ENCODE results near the gene CBX6. TPM values are rescaled to one million over a fixed set of nuclear protein-coding genes. Genes with fewer than 3 reads are reported as not detected.
"Not testable (repeated sequence)": the region's sequence is repeated elsewhere in the genome, so short reads cannot be mapped to it uniquely, and the experiment has no call there.

CBX6 gene
- polyA plus RNA-seq, 1 donor (not counting 4 experiments of a cell fraction or from before 2014, with no cell fraction given): 4.1 TPM

GRCh38 chr22:38906052-38906451 is 34.0 kb upstream of the CBX6 start:
- dilution Hi-C loops (cut with MboI; ENCODE audit: extremely low pct_ligation_motif_present, low sequenced_read_pairs): no loop called here
- FAIRE-seq (no peak), DNase-seq (ENCODE audit: low read depth, low spot score) (no peak)
- H3K4me2 ChIP-seq (ENCODE audit: control insufficient read depth, extremely low read depth, insufficient read depth, low read depth, low read length): no peak overlapping the region
- TF ChIP-seq CTCF (optimal IDR thresholded peaks at IDR 0.05 in 1 of 3, IDR thresholded peaks at IDR 0.05 in 1 of 3, conservative IDR thresholded peaks at IDR 0.05 in 1 of 3; ENCODE audit: extremely low read depth in 1 of 3, insufficient read depth in 2 of 3, low read length in 3 of 3) (no peak), EZH2 (IDR thresholded peaks at IDR 0.05; ENCODE audit: low read length) (no peak)
- H3K4me3 ChIP-seq (ENCODE audit: control insufficient read depth in 2 of 3, extremely low read depth in 1 of 3, insufficient read depth in 2 of 3, low read depth in 1 of 3, low read length in 3 of 3): no peak overlapping the region
- no peaks in the 10 kb centered on the region for H3K9me3 ChIP-seq (ENCODE audit: control insufficient read depth, low read depth, low read length)
- no peaks in the 10 kb centered on the region for H4K20me1 ChIP-seq (ENCODE audit: control insufficient read depth, extremely low read depth, insufficient read depth, low read length)
- H3K27me3 ChIP-seq (ENCODE audit: control insufficient read depth, extremely low read depth, insufficient read depth, low read length): peaks cover 3% of the 10 kb centered on the region
- no peaks in the 10 kb centered on the region for H3K36me3 ChIP-seq (ENCODE audit: control insufficient read depth in 2 of 2, extremely low read depth in 1 of 2, insufficient read depth in 2 of 2, low read length in 2 of 2)
- no peaks in the 10 kb centered on the region for H3K9me1 ChIP-seq (ENCODE audit: control insufficient read depth, extremely low read depth, insufficient read depth, low read length)
- H3K4me1 ChIP-seq (ENCODE audit: control insufficient read depth, extremely low read depth, insufficient read depth, low read length): no peaks in the 10 kb centered on the region
- no peak overlapping the region for H2AFZ ChIP-seq (ENCODE audit: control insufficient read depth, low read length)
- no peaks in the 10 kb centered on the region for H3K79me2 ChIP-seq (ENCODE audit: control insufficient read depth, insufficient read depth, low read length)
- H3K9ac ChIP-seq (ENCODE audit: control insufficient read depth, extremely low read depth, insufficient read depth, low read length): no peak overlapping the region
- no peak overlapping the region for H3K27ac ChIP-seq (ENCODE audit: control insufficient read depth, insufficient read depth, low read length)

- H3K79me2 ChIP-seq (ENCODE audit: control insufficient read depth, insufficient read depth, low read length); H4K20me1 ChIP-seq (ENCODE audit: control insufficient read depth, extremely low read depth, insufficient read depth, low read length); H3K4me3 ChIP-seq (ENCODE audit: control insufficient read depth in 2 of 3, extremely low read depth in 1 of 3, insufficient read depth in 2 of 3, low read depth in 1 of 3, low read length in 3 of 3); H3K36me3 ChIP-seq (ENCODE audit: control insufficient read depth in 2 of 2, extremely low read depth in 1 of 2, insufficient read depth in 2 of 2, low read length in 2 of 2); FAIRE-seq; H3K9me1 ChIP-seq (ENCODE audit: control insufficient read depth, extremely low read depth, insufficient read depth, low read length); H2AFZ ChIP-seq (ENCODE audit: control insufficient read depth, low read length); H3K9ac ChIP-seq (ENCODE audit: control insufficient read depth, extremely low read depth, insufficient read depth, low read length); H3K27ac ChIP-seq (ENCODE audit: control insufficient read depth, insufficient read depth, low read length); H3K27me3 ChIP-seq (ENCODE audit: control insufficient read depth, extremely low read depth, insufficient read depth, low read length); H3K9me3 ChIP-seq (ENCODE audit: control insufficient read depth, low read depth, low read length); dilution Hi-C loops (cut with MboI; ENCODE audit: extremely low pct_ligation_motif_present, low sequenced_read_pairs); H3K4me2 ChIP-seq (ENCODE audit: control insufficient read depth, extremely low read depth, insufficient read depth, low read depth, low read length); H3K4me1 ChIP-seq (ENCODE audit: control insufficient read depth, extremely low read depth, insufficient read depth, low read length); DNase-seq (ENCODE audit: low read depth, low spot score): not testable (repeated sequence)
Observed at GRCh38 chr22:38904052-38904617, 32.1 kb upstream of the CBX6 start.

- Histone ChIP-seq H3K9me3 (ENCODE audit: control insufficient read depth, low read depth, low read length) (no peaks in the 10 kb centered on the region), H3K79me2 (ENCODE audit: control insufficient read depth, insufficient read depth, low read length) (no peaks in the 10 kb centered on the region), H3K4me2 (ENCODE audit: control insufficient read depth, extremely low read depth, insufficient read depth, low read depth, low read length) (no peak overlapping the region), H3K36me3 (ENCODE audit: control insufficient read depth in 2 of 2, extremely low read depth in 1 of 2, insufficient read depth in 2 of 2, low read length in 2 of 2) (no peaks in the 10 kb centered on the region), H3K9ac (ENCODE audit: control insufficient read depth, extremely low read depth, insufficient read depth, low read length) (no peak overlapping the region), H3K9me1 (ENCODE audit: control insufficient read depth, extremely low read depth, insufficient read depth, low read length) (no peaks in the 10 kb centered on the region), H3K4me3 (ENCODE audit: control insufficient read depth in 2 of 3, extremely low read depth in 1 of 3, insufficient read depth in 2 of 3, low read depth in 1 of 3, low read length in 3 of 3) (no peak overlapping the region), H3K27ac (ENCODE audit: control insufficient read depth, insufficient read depth, low read length) (no peak overlapping the region), H4K20me1 (ENCODE audit: control insufficient read depth, extremely low read depth, insufficient read depth, low read length) (no peaks in the 10 kb centered on the region), H3K4me1 (ENCODE audit: control insufficient read depth, extremely low read depth, insufficient read depth, low read length) (no peaks in the 10 kb centered on the region), H2AFZ (ENCODE audit: control insufficient read depth, low read length) (no peak overlapping the region), H3K27me3 (ENCODE audit: control insufficient read depth, extremely low read depth, insufficient read depth, low read length) (peaks cover 3% of the 10 kb centered on the region)
- TF ChIP-seq EZH2 (IDR thresholded peaks at IDR 0.05; ENCODE audit: low read length): no peak
- TF ChIP-seq CTCF (optimal IDR thresholded peaks at IDR 0.05 in 1 of 3, IDR thresholded peaks at IDR 0.05 in 1 of 3, conservative IDR thresholded peaks at IDR 0.05 in 1 of 3; ENCODE audit: extremely low read depth in 1 of 3, insufficient read depth in 2 of 3, low read length in 3 of 3): no peak
- FAIRE-seq (no peak), DNase-seq (ENCODE audit: low read depth, low spot score) (no peak)
- dilution Hi-C loops (cut with MboI; ENCODE audit: extremely low pct_ligation_motif_present, low sequenced_read_pairs): no loop called here
Observed at GRCh38 chr22:38901111-38901641, 29.2 kb upstream of the CBX6 start.
